GM12878 (cell line): Measurements from ENCODE around the gene MDN1. TPM values are rescaled to one million over a fixed set of nuclear protein-coding genes. Genes with fewer than 3 reads are reported as not detected.
"Not testable (repeated sequence)": the region's sequence is repeated elsewhere in the genome, so short reads cannot be mapped to it uniquely, and the experiment has no call there.

ENCODE experiments used
- ATAC-seq: fragments of 200-7000 bp; cut with Tn5 transposase; 3 replicates; pipeline ENCODE4 v1.9.1; 2020; ENCODE audit warnings: mild to moderate bottlenecking, moderate library complexity
- BruUV-seq: library from RNA; stranded (reverse); fragments of 400-500 nt; replicated peaks from 2 replicates; lab custom pipeline; 2021; lab: Mats Ljungman, UMichigan
- CTCF ChIA-PET: fragments of 300-600 bp; sonication (Branson Sonifier 250); formaldehyde crosslinking; extraction: SDS; loops from one replicate; lab custom pipeline; 2021; ENCODE audit warnings: inconsistent platforms; lab: Yijun Ruan, JAX
- POLR2A ChIA-PET: fragments of 350-600 bp; formaldehyde crosslinking; extraction: SDS; loops from one replicate; lab custom pipeline; 2021; ENCODE audit warnings: inconsistent platforms; lab: Charles Lee
- RAD21 ChIA-PET: fragments of 300-600 bp; sonication (Branson Sonifier 250); formaldehyde crosslinking; loops from one replicate; lab custom pipeline; 2023; ENCODE audit warnings: antibody characterized with exemption; ENCODE audit not compliant: unreplicated experiment; lab: Charles Lee
- SMC1A ChIA-PET: fragments of 300-600 bp; sonication (Branson Sonifier 250); formaldehyde crosslinking; loops from one replicate; lab custom pipeline; 2023; ENCODE audit not compliant: unreplicated experiment, uncharacterized antibody; lab: Charles Lee
- DNase-seq: peaks from one replicate; pipeline ENCODE4 v3.0.0-alpha.2; 2011; ENCODE audit warnings: low read depth, low spot score
- FAIRE-seq: peaks from 3 replicates; lab custom pipeline; 2011; peaks lifted over from hg19 to GRCh38; lab: Jason Lieb, UNC
- H2AFZ ChIP-seq: 2 replicates; pipeline ENCODE4 v1.6.0; 2011; ENCODE audit warnings: low read depth, low read length, control low read depth; ENCODE audit not compliant: control insufficient read depth
- H3K27ac ChIP-seq: 2 replicates; pipeline ENCODE4 v1.5.1; 2011; ENCODE audit warnings: control low read depth; ENCODE audit not compliant: control insufficient read depth, insufficient read depth
- H3K27me3 ChIP-seq, 2 experiments: replicated peaks in 1 of 2; 2 replicates each; pipeline versions ENCODE4 v1.6.0 to v1.6.1; 2011; ENCODE audit warnings: low read length in 1 of 2; ENCODE audit not compliant: control insufficient read depth in 2 of 2, insufficient read depth in 2 of 2
- H3K36me3 ChIP-seq, 2 experiments: 2 replicates each; pipeline ENCODE4 v1.5.1; 2011; ENCODE audit warnings: low read length in 1 of 2; ENCODE audit not compliant: control insufficient read depth in 2 of 2, insufficient read depth in 2 of 2
- H3K4me1 ChIP-seq: 2 replicates; pipeline ENCODE4 v1.6.1; 2011; ENCODE audit warnings: mild to moderate bottlenecking, low read length, moderate library complexity, mixed read lengths; ENCODE audit not compliant: control insufficient read depth, insufficient read depth
- H3K4me2 ChIP-seq: 2 replicates; pipeline ENCODE4 v1.6.0; 2011; ENCODE audit warnings: control low read depth; ENCODE audit not compliant: control insufficient read depth, insufficient read depth
- H3K4me3 ChIP-seq: fragments of 200-600 bp; sonication (generic); 2 replicates; pipeline ENCODE4 v1.5.1; 2016
- H3K79me2 ChIP-seq: 2 replicates; pipeline ENCODE4 v1.6.0; 2011; ENCODE audit warnings: low read length; ENCODE audit not compliant: control insufficient read depth, insufficient read depth
- H3K9ac ChIP-seq: 2 replicates; pipeline ENCODE4 v1.8.0; 2011; ENCODE audit warnings: low read length, control low read depth, mixed read lengths; ENCODE audit not compliant: control insufficient read depth, insufficient read depth
- H3K9me3 ChIP-seq: replicated peaks from 3 replicates; pipeline ENCODE4 v1.5.1; 2011; ENCODE audit warnings: mild to moderate bottlenecking, low read length; ENCODE audit not compliant: control insufficient read depth, insufficient read depth
- H4K20me1 ChIP-seq: 2 replicates; pipeline ENCODE4 v1.6.0; 2011; ENCODE audit not compliant: control insufficient read depth, insufficient read depth
- IKZF1 ChIP-seq: fragments of 450-650 bp; conservative IDR thresholded peaks from 2 replicates; pipeline ENCODE4 v1.6.1; 2017; ENCODE audit warnings: antibody characterized with exemption, mild to moderate bottlenecking
- WGBS: methylation state at CpG from one replicate; pipeline ENCODE4 v1.1.6; 2016; ENCODE audit warnings: low lambda C conversion rate; ENCODE audit not compliant: insufficient replicate concordance, insufficient coverage; ENCODE audit errors: missing lambda C conversion rate; 5-methylcytosine and 5-hydroxymethylcytosine counted together
- in situ Hi-C: fragments of 300-500 bp; cut with MboI; formaldehyde crosslinking; loops from 9 replicates; pipeline ENCODE4 v1.14.3; 2018; ENCODE audit warnings: mixed read lengths
- intact Hi-C: fragments of 100-400 bp; cut with micrococcal nuclease; formaldehyde crosslinking; loops from one replicate; pipeline ENCODE4 v1.14.2; 2022; ENCODE audit not compliant: unreplicated experiment
- polyA plus RNA-seq, 11 experiments: library from polyadenylated mRNA; depleted of rRNA in 4 of 11; unstranded in 6 of 11; stranded (reverse) in 5 of 11; fragments of >200 nt; fragmentation: Nextera tagmentation in 4 of 11; fragmentation: Illumina TruSeq in 1 of 11; extraction: Ambion mirVana in 4 of 11; extraction: Trizol in 1 of 11; gene quantifications; 1 replicate in 1 of 11; 2 replicates in 10 of 11; pipeline versions ENCODE4 v1.2.1 to v1.2.3, GENCODE V29; 2011 to 2016; ENCODE audit warnings: inconsistent platforms in 2 of 11, missing spikeins in 2 of 11, low read depth in 1 of 11
- total RNA-seq, 4 experiments: library from RNA; depleted of rRNA in 3 of 4; stranded (reverse); fragments of >200 nt in 3 of 4; fragmentation: Illumina TruSeq in 1 of 4; extraction: Trizol in 1 of 4; gene quantifications; 2 replicates each; pipeline versions ENCODE4 v1.2.1 to v1.2.3, GENCODE V29; 2013 to 2021
- TF ChIP-seq, protein P1 (sequence below): IDR thresholded peaks from 2 replicates; pipeline ENCODE4 v1.6.1; 2011; ENCODE audit warnings: low read depth, low read length, improper control_type of control experiment, borderline replicate concordance

The MDN1 gene
- total and polyA plus RNA-seq, 10 of the 15 experiments (the other 5 are each of a cell fraction or from before 2014, with no cell fraction given) = 14.3 to 50.1 (median 22.1) TPM

- Histone ChIP-seq H3K4me3 (no peak overlapping the region), H3K9me3 (no peaks in the 10 kb centered on the region; the same call in 2 of the 3 replicates), H3K36me3 (peaks cover 6 to 24% of the 10 kb centered on the region in 2 experiments), H3K79me2 (no peaks in the 10 kb centered on the region), H3K9ac (no peak overlapping the region), H3K4me1 (no peaks in the 10 kb centered on the region), H3K4me2 (no peak overlapping the region), H3K27ac (no peak overlapping the region), H4K20me1 (no peaks in the 10 kb centered on the region), H2AFZ (no peak overlapping the region), H3K27me3 (no peaks in the 10 kb centered on the region)
- ATAC-seq = no peak
- FAIRE-seq = no peak
- POLR2A ChIA-PET = no interaction called here
- CTCF ChIA-PET = no interaction called here
- SMC1A ChIA-PET = no interaction called here
- no peak for DNase-seq
- TF ChIP-seq, protein P1, sequence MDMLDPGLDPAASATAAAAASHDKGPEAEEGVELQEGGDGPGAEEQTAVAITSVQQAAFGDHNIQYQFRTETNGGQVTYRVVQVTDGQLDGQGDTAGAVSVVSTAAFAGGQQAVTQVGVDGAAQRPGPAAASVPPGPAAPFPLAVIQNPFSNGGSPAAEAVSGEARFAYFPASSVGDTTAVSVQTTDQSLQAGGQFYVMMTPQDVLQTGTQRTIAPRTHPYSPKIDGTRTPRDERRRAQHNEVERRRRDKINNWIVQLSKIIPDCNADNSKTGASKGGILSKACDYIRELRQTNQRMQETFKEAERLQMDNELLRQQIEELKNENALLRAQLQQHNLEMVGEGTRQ = no peak
- no peak for TF ChIP-seq IKZF1
- in situ Hi-C loops = no loop called here
- BruUV-seq = no TSS peak
- RAD21 ChIA-PET = no interaction called here
- intact Hi-C loops = no loop called here
- WGBS = 96% methylated on average over 6 of the region's 6 CpGs
Observed at GRCh38 chr6:89784838-89785237, 34.8 kb downstream of the MDN1 start.

DNA sequence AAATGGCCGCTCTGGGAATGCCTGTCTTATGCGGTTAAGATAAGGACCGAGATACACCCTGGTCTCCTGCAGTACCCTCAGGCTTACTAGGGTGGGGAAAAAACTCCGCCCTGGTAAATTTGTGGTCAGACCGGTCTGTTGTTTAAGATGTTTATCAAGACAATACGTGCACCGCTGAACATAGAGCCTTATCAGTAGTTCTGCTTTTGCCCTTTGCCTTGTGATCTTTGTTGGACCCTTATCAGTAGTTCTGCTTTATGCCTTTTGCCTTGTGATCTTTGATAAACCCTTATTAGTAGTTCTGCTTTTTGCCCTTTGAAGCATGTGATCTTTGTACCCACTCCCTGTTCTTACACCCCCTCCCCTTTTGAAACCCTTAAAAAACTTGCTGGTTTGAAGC, 36.3 kb downstream of the MDN1 start:
- H3K4me3 ChIP-seq, RAD21 ChIA-PET, SMC1A ChIA-PET: not testable (repeated sequence)

More for the DNA sequence above, 36.3 kb downstream of the MDN1 start:
- in situ Hi-C loops, BruUV-seq, intact Hi-C loops, ATAC-seq, H3K9me3 ChIP-seq, H3K27ac ChIP-seq, DNase-seq, POLR2A ChIA-PET, H3K4me1 ChIP-seq, FAIRE-seq, H3K27me3 ChIP-seq, H3K4me2 ChIP-seq, H4K20me1 ChIP-seq, H3K79me2 ChIP-seq, H3K9ac ChIP-seq, CTCF ChIA-PET, H2AFZ ChIP-seq: not testable (repeated sequence)
- WGBS = 88% methylated on average over 7 of the region's 7 CpGs
- peaks cover 5 to 22% of the 10 kb centered on the region in 2 experiments for H3K36me3 ChIP-seq
